ENCODE measurements around the gene ZSCAN25.
"Not testable (repeated sequence)": the region's sequence is repeated elsewhere in the genome, so short reads cannot be mapped to it uniquely, and the experiment has no call there.

The ZSCAN25 gene

GRCh38 chr7:99616359-99617191 lies at the start of gene ZSCAN25:
ZSCAN25 (plus strand) TSS chr7:99616946; CDS start chr7:99619607, 2,661 bp downstream.
- H3K4me1 Mint-ChIP-seq: peaks cover 22 to 39% of the 10 kb centered on the region in 2 donors
- ATAC-seq (replicated peaks): peak; percentile 99
- H3K36me3 Mint-ChIP-seq: peaks cover 21 to 33% of the 10 kb centered on the region in 2 donors

GRCh38 chr7:99568770-99569169 lies 48.0 kb upstream of the ZSCAN25 start:
- not testable (repeated sequence) for H3K27ac Mint-ChIP-seq; H3K4me3 Mint-ChIP-seq; ATAC-seq (replicated peaks); DNase-seq; H3K27me3 Mint-ChIP-seq; H3K9me3 Mint-ChIP-seq
- H3K36me3 Mint-ChIP-seq: peaks cover 32 to 48% of the 10 kb centered on the region in 2 donors
- H3K4me1 Mint-ChIP-seq: peaks cover 9 to 11% of the 10 kb centered on the region in 2 donors

More at GRCh38 chr7:99616359-99617191, at the start of gene ZSCAN25:
- peaks cover 0 to 9% of the 10 kb centered on the region in 2 donors for H3K27me3 Mint-ChIP-seq
- DNase-seq: peak; percentile 84
- peak within 1 kb of the TSS; percentile 96 to 98 for H3K4me3 Mint-ChIP-seq
- no peaks in the 10 kb centered on the region for H3K9me3 Mint-ChIP-seq
- H3K27ac Mint-ChIP-seq: peak within 1 kb of the TSS; percentile 97

- peaks cover 25 to 33% of the 10 kb centered on the region in 2 donors for H3K36me3 Mint-ChIP-seq
- ATAC-seq (replicated peaks): no peak
- no peak overlapping the region for H3K27ac Mint-ChIP-seq
- H3K27me3 Mint-ChIP-seq: no peaks in the 10 kb centered on the region
- no peak for DNase-seq
- H3K4me3 Mint-ChIP-seq: no peak overlapping the region
- no peaks in the 10 kb centered on the region for H3K9me3 Mint-ChIP-seq
- H3K4me1 Mint-ChIP-seq: peaks cover 2 to 4% of the 10 kb centered on the region in 2 donors
These were observed 45.0 kb upstream of the ZSCAN25 start for GRCh38 chr7:99571768-99572167.

- H3K4me1 Mint-ChIP-seq: peaks cover 4 to 11% of the 10 kb centered on the region in 2 donors
- H3K27ac Mint-ChIP-seq: no peak overlapping the region
- no peaks in the 10 kb centered on the region for H3K27me3 Mint-ChIP-seq
- H3K36me3 Mint-ChIP-seq: peaks cover 25 to 33% of the 10 kb centered on the region in 2 donors
- ATAC-seq (replicated peaks) (no peak), DNase-seq (no peak)
- H3K9me3 Mint-ChIP-seq: no peaks in the 10 kb centered on the region
- H3K4me3 Mint-ChIP-seq: no peak overlapping the region
These were observed 43.5 kb upstream of the ZSCAN25 start for GRCh38 chr7:99573257-99573656.

- DNase-seq: no peak
- Mint-ChIP-seq H3K27ac (no peak overlapping the region), H3K27me3 (no peaks in the 10 kb centered on the region), H3K4me1 (peaks cover 15 to 32% of the 10 kb centered on the region in 2 donors), H3K36me3 (peaks cover 20 to 24% of the 10 kb centered on the region in 2 donors), H3K9me3 (no peaks in the 10 kb centered on the region), H3K4me3 (no peak overlapping the region)
- ATAC-seq (replicated peaks): no peak
These were observed 40.5 kb upstream of the ZSCAN25 start for GRCh38 chr7:99576251-99576650.

GRCh38 chr7:99579281-99579955 lies 37.3 kb upstream of the ZSCAN25 start:
- Mint-ChIP-seq H3K4me1 (peaks cover 15 to 33% of the 10 kb centered on the region in 2 donors), H3K27ac (no peak overlapping the region), H3K9me3 (no peaks in the 10 kb centered on the region), H3K27me3 (peaks cover 0 to 6% of the 10 kb centered on the region in 2 donors), H3K4me3 (peak overlapping the region; percentile 92), H3K36me3 (peaks cover 0 to 4% of the 10 kb centered on the region in 2 donors)
- no peak for ATAC-seq (replicated peaks)
- no peak for DNase-seq

- Mint-ChIP-seq H3K27me3 (peaks cover 0 to 6% of the 10 kb centered on the region in 2 donors), H3K4me3 (peak overlapping the region; percentile 92), H3K9me3 (no peaks in the 10 kb centered on the region), H3K27ac (peak overlapping the region; percentile 47), H3K4me1 (peaks cover 15 to 33% of the 10 kb centered on the region in 2 donors), H3K36me3 (peaks cover 0 to 4% of the 10 kb centered on the region in 2 donors)
- DNase-seq: no peak
- ATAC-seq (replicated peaks): peak; percentile 64 to 70
These were observed 36.6 kb upstream of the ZSCAN25 start for GRCh38 chr7:99579956-99580777.

GRCh38 chr7:99580778-99581332 lies 35.9 kb upstream of the ZSCAN25 start:
- ATAC-seq (replicated peaks); H3K27me3 Mint-ChIP-seq; DNase-seq; H3K36me3 Mint-ChIP-seq; H3K9me3 Mint-ChIP-seq: not testable (repeated sequence)
- Mint-ChIP-seq H3K27ac (peak overlapping the region; percentile 47), H3K4me3 (peak overlapping the region; percentile 92), H3K4me1 (peaks cover 15 to 33% of the 10 kb centered on the region in 2 donors)

GRCh38 chr7:99588868-99589267 lies 27.9 kb upstream of the ZSCAN25 start:
- no peak for DNase-seq
- no peaks in the 10 kb centered on the region for H3K36me3 Mint-ChIP-seq
- no peak overlapping the region for H3K27ac Mint-ChIP-seq
- H3K27me3 Mint-ChIP-seq: peaks cover 9 to 21% of the 10 kb centered on the region in 2 donors
- H3K4me3 Mint-ChIP-seq: no peak overlapping the region
- peak in 1 of 2 donors; percentile 27 for ATAC-seq (replicated peaks)
- H3K4me1 Mint-ChIP-seq: no peaks in the 10 kb centered on the region
- H3K9me3 Mint-ChIP-seq: no peaks in the 10 kb centered on the region

GRCh38 chr7:99594948-99595745 lies 21.6 kb upstream of the ZSCAN25 start:
- Mint-ChIP-seq H3K27ac (no peak overlapping the region), H3K4me3 (no peak overlapping the region), H3K36me3 (peaks cover 0 to 5% of the 10 kb centered on the region in 2 donors), H3K4me1 (no peaks in the 10 kb centered on the region), H3K9me3 (no peaks in the 10 kb centered on the region), H3K27me3 (no peaks in the 10 kb centered on the region)
- DNase-seq (no peak), ATAC-seq (replicated peaks) (peak; percentile 25 to 31)

- Mint-ChIP-seq H3K27me3 (no peaks in the 10 kb centered on the region), H3K4me1 (no peaks in the 10 kb centered on the region), H3K9me3 (no peaks in the 10 kb centered on the region), H3K36me3 (peaks cover 0 to 6% of the 10 kb centered on the region in 2 donors), H3K4me3 (no peak overlapping the region), H3K27ac (no peak overlapping the region)
- no peak for DNase-seq
- no peak for ATAC-seq (replicated peaks)
These were observed 20.3 kb upstream of the ZSCAN25 start for GRCh38 chr7:99596408-99596955.

- Mint-ChIP-seq H3K27me3 (no peaks in the 10 kb centered on the region), H3K9me3 (no peaks in the 10 kb centered on the region), H3K4me1 (no peaks in the 10 kb centered on the region), H3K36me3 (peaks cover 0 to 6% of the 10 kb centered on the region in 2 donors), H3K27ac (no peak within 1 kb of the TSS), H3K4me3 (no peak within 1 kb of the TSS)
- DNase-seq (no peak), ATAC-seq (replicated peaks) (no peak)
These were observed 18.8 kb upstream of the ZSCAN25 start, which contains the start of gene TMEM225B for GRCh38 chr7:99597762-99598501. TMEM225B (plus strand) TSS chr7:99598267; CDS start chr7:99604389, 6,122 bp downstream.

All from stimulated activated naive B cell treated with anti-CD40 and anti-IgM and Interleukin-4, amounts not matched to agents 10 μg/mL and 1 μg/mL and 100 μg/mL, for 72 hours (primary cell).